HepG2 (cell line): ENCODE results near the gene PIK3C2B. TPM values are rescaled to one million over a fixed set of nuclear protein-coding genes. Genes with fewer than 3 reads are reported as not detected.

Experiments used
- ATAC-seq: fragments of 200-7000 bp; cut with Tn5 transposase; 3 replicates; pipeline ENCODE4 v1.9.1; 2020; ENCODE audit warnings: mild to moderate bottlenecking, moderate library complexity
- BruUV-seq: library from RNA; stranded (reverse); fragments of 400-500 nt; replicated peaks from 2 replicates; lab custom pipeline; 2021; lab: Mats Ljungman, UMichigan
- CTCF ChIA-PET: fragments of 300-600 bp; formaldehyde crosslinking; extraction: SDS; loops from one replicate; lab custom pipeline; 2021; ENCODE audit warnings: low total read pairs, inconsistent platforms, low intra/inter-chr PET ratio; lab: Yijun Ruan, JAX
- POLR2A ChIA-PET: fragments of 350-600 bp; sonication (Branson Sonifier 250); formaldehyde crosslinking; loops from one replicate; lab custom pipeline; 2020; ENCODE audit warnings: antibody characterized with exemption, inconsistent platforms; lab: Yijun Ruan, JAX
- DNase-seq: peaks from one replicate; pipeline ENCODE4 v3.0.0-alpha.2; 2015; ENCODE audit warnings: low spot score
- FAIRE-seq: peaks from 3 replicates; lab custom pipeline; 2011; peaks lifted over from hg19 to GRCh38; lab: Jason Lieb, UNC
- H2AFZ ChIP-seq: one replicate; pipeline ENCODE4 v1.6.1; 2011; ENCODE audit warnings: low read length, inconsistent platforms
- H3K27ac ChIP-seq: fragments of 300-600 bp; 3 replicates; pipeline ENCODE4 v1.8.0; 2011; ENCODE audit warnings: mixed run types, mild to moderate bottlenecking, mixed read lengths, low read length, inconsistent platforms; ENCODE audit not compliant: insufficient read depth; ENCODE audit errors: extremely low read length
- H3K27me3 ChIP-seq, 2 experiments: fragments of 200-600 bp in 1 of 2; 2 replicates in 1 of 2; 3 replicates in 1 of 2; pipeline versions ENCODE4 v1.6.0 to v1.8.0; 2011; ENCODE audit warnings: low read length in 2 of 2, mild to moderate bottlenecking in 2 of 2, moderate library complexity in 2 of 2, inconsistent platforms in 1 of 2; ENCODE audit not compliant: insufficient read depth in 2 of 2, control insufficient read depth in 1 of 2
- H3K36me3 ChIP-seq, 2 experiments: fragments of 200-600 bp in 1 of 2; replicated peaks in 1 of 2; 2 replicates in 1 of 2; 3 replicates in 1 of 2; pipeline versions ENCODE4 v1.5.1 to v1.8.0; 2011; ENCODE audit warnings: low read length in 2 of 2, inconsistent platforms in 1 of 2; ENCODE audit not compliant: insufficient read depth in 2 of 2, control insufficient read depth in 1 of 2
- H3K4me1 ChIP-seq: 2 replicates; pipeline ENCODE4 v1.5.1; 2012; ENCODE audit warnings: low read length, inconsistent platforms; ENCODE audit not compliant: insufficient read depth
- H3K4me2 ChIP-seq: 2 replicates; pipeline ENCODE4 v1.6.0; 2011; ENCODE audit warnings: low read depth, low read length, inconsistent platforms
- H3K4me3 ChIP-seq, 3 experiments: fragments of 200-600 bp in 1 of 3; sonication (generic), shearing (Covaris generic) in 1 of 3; replicated peaks in 1 of 3; 2 replicates each; pipeline ENCODE4 v1.5.1; 2011 to 2016; ENCODE audit warnings: low read length in 3 of 3, inconsistent platforms in 2 of 3, low read depth in 2 of 3, mild to moderate bottlenecking in 2 of 3, control low read depth in 1 of 3, mixed read lengths in 1 of 3; ENCODE audit not compliant: insufficient read depth in 1 of 3
- H3K79me2 ChIP-seq: one replicate; pipeline ENCODE4 v1.6.1; 2011; ENCODE audit warnings: low read length, inconsistent platforms; ENCODE audit not compliant: insufficient read depth
- H3K9ac ChIP-seq: 2 replicates; pipeline ENCODE4 v1.6.0; 2011; ENCODE audit warnings: mild to moderate bottlenecking, low read depth, low read length, inconsistent platforms; ENCODE audit not compliant: insufficient read depth
- H3K9me3 ChIP-seq: 2 replicates; pipeline ENCODE4 v1.5.1; 2012; ENCODE audit warnings: mild to moderate bottlenecking, low read length
- H4K20me1 ChIP-seq: 2 replicates; pipeline ENCODE4 v1.6.0; 2011; ENCODE audit warnings: inconsistent platforms, mild to moderate bottlenecking, low read length, moderate library complexity; ENCODE audit not compliant: insufficient read depth
- ATF4 ChIP-seq, 2 experiments: fragments of 450-650 bp in 1 of 2; sonication (generic) in 1 of 2; formaldehyde crosslinking; IDR thresholded peaks; 2 replicates each; pipeline versions ENCODE4 v1.5.0 to v1.8.0; 2020 to 2022; ENCODE audit warnings: mild to moderate bottlenecking in 1 of 2, missing genetic modification reagents in 1 of 2
- ATF7 ChIP-seq, 2 experiments: fragments of 450-650 bp in 1 of 2; sonication (generic) in 1 of 2; formaldehyde crosslinking in 1 of 2; IDR thresholded peaks; 2 replicates each; pipeline versions ENCODE4 v1.4.0 to v1.6.1; 2016 to 2020; ENCODE audit warnings: antibody characterized with exemption in 1 of 2, mild to moderate bottlenecking in 1 of 2, missing genetic modification reagents in 1 of 2
- BCL6 ChIP-seq: IDR thresholded peaks from 2 replicates; pipeline ENCODE4 v1.6.1; 2016; ENCODE audit warnings: missing genetic modification reagents, missing compliant biosample characterization
- CEBPB ChIP-seq: IDR thresholded peaks from 2 replicates; pipeline ENCODE4 v1.6.1; 2011; ENCODE audit warnings: low read depth, low read length, improper control_type of control experiment, borderline replicate concordance
- CEBPG ChIP-seq: IDR thresholded peaks from 2 replicates; pipeline ENCODE4 v1.6.1; 2016
- CREB1 ChIP-seq, 2 experiments: fragments of 450-650 bp in 1 of 2; IDR thresholded peaks; 2 replicates each; pipeline ENCODE4 v1.6.1; 2016 to 2017; ENCODE audit warnings: control low read depth in 1 of 2, mild to moderate bottlenecking in 1 of 2, missing compliant biosample characterization in 1 of 2, missing genetic modification characterization in 1 of 2
- ZBED4 ChIP-seq: sonication (generic); formaldehyde crosslinking; IDR thresholded peaks from 2 replicates; pipeline ENCODE4 v1.4.0; 2020; ENCODE audit warnings: missing genetic modification reagents, borderline replicate concordance
- ZNF12 ChIP-seq: sonication (generic); formaldehyde crosslinking; IDR thresholded peaks from 2 replicates; pipeline ENCODE4 v1.5.0; 2020; ENCODE audit warnings: missing genetic modification reagents
- ZNF577 ChIP-seq: sonication (generic); formaldehyde crosslinking; IDR thresholded peaks from 2 replicates; pipeline ENCODE4 v1.4.0; 2020; ENCODE audit warnings: mild to moderate bottlenecking, low read depth, missing genetic modification reagents, borderline replicate concordance
- WGBS: methylation state at CpG from one replicate; pipeline ENCODE4 v1.1.6; 2017; ENCODE audit warnings: low lambda C conversion rate; 5-methylcytosine and 5-hydroxymethylcytosine counted together
- in situ Hi-C: cut with HindIII; loops from 2 replicates; pipeline ENCODE4 v1.10.0; 2017; ENCODE audit warnings: low pct_unique_long_range_greater_than_20kb; ENCODE audit not compliant: extremely low pct_ligation_motif_present
- intact Hi-C: fragments of 100-400 bp; cut with micrococcal nuclease; formaldehyde crosslinking; loops from one replicate; pipeline ENCODE4 v1.10.0; 2022; ENCODE audit not compliant: unreplicated experiment
- polyA plus RNA-seq, 8 experiments: library from polyadenylated mRNA; depleted of rRNA in 3 of 8; stranded (reverse) in 7 of 8; unstranded in 1 of 8; fragments of >200 nt; fragmentation: Illumina TruSeq in 4 of 8; extraction: Trizol in 4 of 8; gene quantifications; 2 replicates each; pipeline versions ENCODE4 v1.2.1 to v1.2.3, GENCODE V29; 2011 to 2016; ENCODE audit warnings: low read depth in 4 of 8, missing spikeins in 1 of 8, mixed read lengths in 1 of 8; ENCODE audit not compliant: insufficient read depth in 1 of 8
- total RNA-seq, 5 experiments: library from RNA; depleted of rRNA; stranded (reverse); fragments of >200 nt; fragmentation: Illumina TruSeq; extraction: Trizol; gene quantifications; 2 replicates each; pipeline ENCODE4 v1.2.3, GENCODE V29; 2016; ENCODE audit warnings: low read depth in 1 of 5

Gene PIK3C2B
- total and polyA plus RNA-seq, 2 of the 13 experiments (the other 11 are each of a cell fraction or from before 2014, with no cell fraction given), result 3.4 to 4.5 TPM

GRCh38 chr1:204499511-204500468, 5.2 kb upstream of the PIK3C2B start:
- ChIA-PET CTCF (interaction anchor here (5.8 kb wide), 1 partner anchor 54 kb away, joined by 78 read pairs; no protein-coding TSS in a partner anchor), POLR2A (no interaction called here)
- Histone ChIP-seq H3K4me3 (no peak overlapping the region), H3K4me1 (peaks cover 29% of the 10 kb centered on the region), H4K20me1 (no peaks in the 10 kb centered on the region), H3K27ac (no peak overlapping the region), H3K36me3 (no peaks in the 10 kb centered on the region), H3K27me3 (peaks cover 0 to 46% of the 10 kb centered on the region in 2 experiments; a peak in 4 of 5 replicates), H3K79me2 (no peaks in the 10 kb centered on the region), H3K9me3 (no peaks in the 10 kb centered on the region), H2AFZ (no peak overlapping the region), H3K9ac (no peak overlapping the region), H3K4me2 (no peak overlapping the region; the same call in 1 of the 2 replicates)
- no peak for FAIRE-seq
- intact Hi-C loops (loop anchor here (10.0 kb wide), 1 partner anchor 355 kb away; no protein-coding TSS in a partner anchor), in situ Hi-C loops (loop anchor here (5.0 kb wide), 1 partner anchor 52 kb away; no protein-coding TSS in a partner anchor)
- 28% methylated on average over 7 of the region's 7 CpGs for WGBS
- no peak for ATAC-seq
- no TSS peak for BruUV-seq
- peak; percentile 91 for TF ChIP-seq CEBPB
- TF ChIP-seq BCL6 (CRISPR knock-in tag), result peak; percentile 96
- no peak for TF ChIP-seq ZNF577 (CRISPR knock-in tag)
- TF ChIP-seq ATF4 (CRISPR knock-in tag; IDR thresholded peaks at IDR 0.05), result peak in 1 of 2 experiments; percentile 89; a peak in 2 of 4 replicates
- peak; percentile 63 for TF ChIP-seq CREB1 (IDR thresholded peaks at IDR 0.05)
- no peak for TF ChIP-seq CREB1 (CRISPR knock-in tag; IDR thresholded peaks at IDR 0.05)
- TF ChIP-seq ATF7 (IDR thresholded peaks at IDR 0.05), result peak; percentile 70
- TF ChIP-seq ATF7 (CRISPR knock-in tag; IDR thresholded peaks at IDR 0.05), result no peak
- no peak for TF ChIP-seq ZBED4 (CRISPR knock-in tag)
- 0 out of 2 replicates have a peak, but pooled peaks have one; percentile 50 for TF ChIP-seq CEBPG (CRISPR knock-in tag)
- peak; percentile 96 for TF ChIP-seq ZNF12 (CRISPR knock-in tag)
- no peak for DNase-seq
